Measurements from ENCODE around the gene MYO1B. TPM values are rescaled to one million over a fixed set of nuclear protein-coding genes. Genes with fewer than 3 reads are reported as not detected.

The MYO1B gene
- total RNA-seq, 1 donor from 2014 or later: 43.7 TPM

- no peaks in the 10 kb centered on the region for H3K4me1 ChIP-seq
- TF ChIP-seq POLR2A (IDR thresholded peaks at IDR 0.05): no peak
- TF ChIP-seq, protein P1, sequence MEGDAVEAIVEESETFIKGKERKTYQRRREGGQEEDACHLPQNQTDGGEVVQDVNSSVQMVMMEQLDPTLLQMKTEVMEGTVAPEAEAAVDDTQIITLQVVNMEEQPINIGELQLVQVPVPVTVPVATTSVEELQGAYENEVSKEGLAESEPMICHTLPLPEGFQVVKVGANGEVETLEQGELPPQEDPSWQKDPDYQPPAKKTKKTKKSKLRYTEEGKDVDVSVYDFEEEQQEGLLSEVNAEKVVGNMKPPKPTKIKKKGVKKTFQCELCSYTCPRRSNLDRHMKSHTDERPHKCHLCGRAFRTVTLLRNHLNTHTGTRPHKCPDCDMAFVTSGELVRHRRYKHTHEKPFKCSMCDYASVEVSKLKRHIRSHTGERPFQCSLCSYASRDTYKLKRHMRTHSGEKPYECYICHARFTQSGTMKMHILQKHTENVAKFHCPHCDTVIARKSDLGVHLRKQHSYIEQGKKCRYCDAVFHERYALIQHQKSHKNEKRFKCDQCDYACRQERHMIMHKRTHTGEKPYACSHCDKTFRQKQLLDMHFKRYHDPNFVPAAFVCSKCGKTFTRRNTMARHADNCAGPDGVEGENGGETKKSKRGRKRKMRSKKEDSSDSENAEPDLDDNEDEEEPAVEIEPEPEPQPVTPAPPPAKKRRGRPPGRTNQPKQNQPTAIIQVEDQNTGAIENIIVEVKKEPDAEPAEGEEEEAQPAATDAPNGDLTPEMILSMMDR (IDR thresholded peaks at IDR 0.05): no peak
- TF ChIP-seq POLR2AphosphoS5 (IDR thresholded peaks at IDR 0.05; ENCODE audit: insufficient read depth in 1 of 2, low read depth in 1 of 2): no peak
- intact Hi-C loops (cut with DNase I): loop anchor here (10.0 kb wide), 1 partner anchor 120 kb away; the partner anchor contains the start of gene MYO1B
- H3K4me3 ChIP-seq: no peak overlapping the region
- H3K27ac ChIP-seq: no peak overlapping the region
- no peaks in the 10 kb centered on the region for H3K9me3 ChIP-seq
- DNase-seq (ENCODE audit: extremely low spot score in 2 of 2): no peak
- H3K27me3 ChIP-seq: no peaks in the 10 kb centered on the region
- H3K36me3 ChIP-seq: no peaks in the 10 kb centered on the region
These were observed 119.9 kb downstream of the MYO1B start for GRCh38 chr2:191365089-191365488.

DNA sequence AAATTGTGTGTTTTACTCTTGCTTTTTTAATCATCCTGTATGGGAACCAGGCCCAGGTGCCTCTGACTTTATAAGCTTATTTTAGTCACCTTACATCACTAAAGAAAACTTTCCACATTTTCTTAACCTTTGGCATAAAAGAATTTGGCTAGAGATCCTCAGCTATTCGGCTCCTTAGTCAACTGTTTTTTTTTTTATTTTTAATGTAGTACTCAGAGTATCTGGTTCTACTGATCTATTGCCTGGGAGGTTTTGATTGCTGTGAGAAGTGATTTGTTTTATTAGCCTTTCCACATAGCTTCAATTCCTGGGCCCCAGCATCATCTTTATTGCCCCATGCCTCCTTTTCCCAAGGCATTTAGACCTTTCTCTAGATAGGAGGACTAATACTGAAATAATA is 121.0 kb downstream of the MYO1B start:
- no peaks in the 10 kb centered on the region for H3K36me3 ChIP-seq
- DNase-seq (ENCODE audit: extremely low spot score in 2 of 2): no peak
- intact Hi-C loops (cut with DNase I): loop anchor here (10.0 kb wide), 1 partner anchor 121 kb away; the partner anchor contains the start of gene MYO1B
- H3K4me1 ChIP-seq: no peaks in the 10 kb centered on the region
- H3K4me3 ChIP-seq: no peak overlapping the region
- H3K9me3 ChIP-seq: no peaks in the 10 kb centered on the region
- no peak overlapping the region for H3K27ac ChIP-seq
- no peaks in the 10 kb centered on the region for H3K27me3 ChIP-seq
- TF ChIP-seq, protein P1 (IDR thresholded peaks at IDR 0.05): no peak
- no peak for TF ChIP-seq POLR2A (IDR thresholded peaks at IDR 0.05)
- TF ChIP-seq POLR2AphosphoS5 (IDR thresholded peaks at IDR 0.05; ENCODE audit: insufficient read depth in 1 of 2, low read depth in 1 of 2): no peak

DNA sequence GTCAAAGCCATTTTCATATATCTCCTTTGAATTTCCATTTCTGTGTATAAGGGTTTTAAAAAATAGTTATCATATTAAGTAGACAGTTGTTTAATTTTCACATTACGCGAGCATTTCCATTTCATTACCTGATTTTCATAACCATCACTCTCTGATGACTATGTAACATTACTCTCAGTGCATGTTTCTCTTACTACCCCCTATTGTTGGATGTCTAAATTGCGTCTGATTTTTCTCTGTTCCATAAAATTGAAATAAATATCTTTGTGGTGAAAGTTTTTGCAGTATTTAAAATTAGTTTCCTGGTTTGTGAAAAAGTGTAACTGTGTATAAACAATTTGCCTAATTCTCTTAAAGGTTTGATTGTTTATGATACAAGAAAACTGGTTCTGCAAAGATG is 123.8 kb downstream of the MYO1B start:
- no peaks in the 10 kb centered on the region for H3K4me1 ChIP-seq
- intact Hi-C loops (cut with DNase I): loop anchor here (10.0 kb wide), 1 partner anchor 124 kb away; the partner anchor contains the start of gene MYO1B
- no peaks in the 10 kb centered on the region for H3K27me3 ChIP-seq
- DNase-seq (ENCODE audit: extremely low spot score in 2 of 2): no peak
- H3K4me3 ChIP-seq: no peak overlapping the region
- H3K36me3 ChIP-seq: no peaks in the 10 kb centered on the region
- H3K9me3 ChIP-seq: no peaks in the 10 kb centered on the region
- H3K27ac ChIP-seq: no peak overlapping the region
- TF ChIP-seq POLR2AphosphoS5 (IDR thresholded peaks at IDR 0.05; ENCODE audit: insufficient read depth in 1 of 2, low read depth in 1 of 2) (no peak), POLR2A (IDR thresholded peaks at IDR 0.05) (no peak)

DNA sequence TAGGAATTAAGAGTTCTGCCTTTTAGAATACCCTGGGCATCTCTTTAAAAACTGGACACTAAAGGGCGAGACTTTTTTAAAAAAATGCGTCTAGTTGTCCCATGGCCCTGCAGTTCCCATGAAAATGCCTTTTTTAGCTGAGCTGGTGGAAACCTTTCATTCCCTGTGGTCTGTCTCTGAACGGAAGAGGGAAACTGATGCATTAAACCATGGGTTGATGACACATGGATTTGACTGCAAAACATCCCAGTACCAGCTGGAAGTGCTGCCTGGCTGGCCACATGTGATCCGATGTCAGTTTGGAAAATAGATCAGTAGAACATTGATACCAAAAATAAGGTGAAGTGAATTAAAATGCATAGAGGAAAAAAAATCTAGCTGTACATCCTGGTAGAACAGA is 129.2 kb downstream of the MYO1B start:
- no peaks in the 10 kb centered on the region for H3K9me3 ChIP-seq
- no peaks in the 10 kb centered on the region for H3K27me3 ChIP-seq
- H3K4me1 ChIP-seq: peaks cover 11% of the 10 kb centered on the region
- no peak overlapping the region for H3K27ac ChIP-seq
- TF ChIP-seq POLR2A (IDR thresholded peaks at IDR 0.05): no peak
- TF ChIP-seq, protein P1 (IDR thresholded peaks at IDR 0.05): no peak
- TF ChIP-seq POLR2AphosphoS5 (IDR thresholded peaks at IDR 0.05; ENCODE audit: insufficient read depth in 1 of 2, low read depth in 1 of 2): no peak
- no peak for DNase-seq (ENCODE audit: extremely low spot score in 2 of 2)
- no peak overlapping the region for H3K4me3 ChIP-seq
- no peaks in the 10 kb centered on the region for H3K36me3 ChIP-seq
- intact Hi-C loops (cut with DNase I): no loop called here

DNA sequence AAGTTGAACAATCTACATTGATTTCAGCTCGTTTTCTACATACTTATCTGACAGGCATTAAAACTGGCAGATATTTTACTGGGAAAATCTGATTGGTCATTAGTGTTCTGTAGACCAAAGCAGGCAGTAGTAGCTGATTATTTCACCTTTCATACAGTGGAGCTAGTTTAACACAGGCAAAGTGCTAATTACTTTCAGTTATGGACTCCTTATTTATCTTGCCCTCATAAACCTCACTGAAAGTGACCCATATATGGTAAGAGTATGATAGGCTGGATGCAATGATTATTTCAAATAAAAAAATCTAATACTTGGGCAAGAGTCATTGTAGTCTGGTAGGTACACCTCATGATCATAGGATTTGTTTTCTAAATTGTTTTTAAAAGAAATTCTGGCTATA is 129.7 kb downstream of the MYO1B start:
- Histone ChIP-seq H3K27ac (no peak overlapping the region), H3K27me3 (no peaks in the 10 kb centered on the region), H3K9me3 (no peaks in the 10 kb centered on the region), H3K36me3 (no peaks in the 10 kb centered on the region), H3K4me3 (no peak overlapping the region), H3K4me1 (peaks cover 11% of the 10 kb centered on the region)
- DNase-seq (ENCODE audit: extremely low spot score in 2 of 2): no peak
- intact Hi-C loops (cut with DNase I): no loop called here
- TF ChIP-seq, protein P1 (IDR thresholded peaks at IDR 0.05): no peak
- TF ChIP-seq POLR2A (IDR thresholded peaks at IDR 0.05) (no peak), POLR2AphosphoS5 (IDR thresholded peaks at IDR 0.05; ENCODE audit: insufficient read depth in 1 of 2, low read depth in 1 of 2) (no peak)

Data from vagina (tissue), 2 donors.